HepG2 (cell line): ENCODE data around the gene ZMYND10. TPM values are rescaled to one million over a fixed set of nuclear protein-coding genes. Genes with fewer than 3 reads are reported as not detected.

Source experiments
- HNF4G ChIP-seq, 2 experiments: sonication (generic) in 1 of 2; formaldehyde crosslinking in 1 of 2; IDR thresholded peaks; 2 replicates each; pipeline versions ENCODE4 v1.4.0 to v1.6.1; 2011 to 2020; ENCODE audit warnings: borderline replicate concordance in 2 of 2, low read depth in 2 of 2, mild to moderate bottlenecking in 2 of 2, low read length in 1 of 2, missing genetic modification reagents in 1 of 2, moderate library complexity in 1 of 2
- HNRNPK ChIP-seq: fragments of 200-400 bp; formaldehyde crosslinking; IDR thresholded peaks from 2 replicates; pipeline ENCODE4 v1.6.1; 2018; ENCODE audit warnings: low read length, low read depth, moderate library complexity, mild to moderate bottlenecking; ENCODE audit not compliant: poor library complexity, severe bottlenecking
- HNRNPLL ChIP-seq: fragments of 200-400 bp; formaldehyde crosslinking; IDR thresholded peaks from 2 replicates; pipeline ENCODE4 v1.6.1; 2017; ENCODE audit warnings: mild to moderate bottlenecking, low read depth, low read length; ENCODE audit not compliant: poor library complexity, severe bottlenecking
- MXI1 ChIP-seq: IDR thresholded peaks from 3 replicates; pipeline ENCODE4 v1.6.1; 2012; ENCODE audit warnings: low read depth, low read length, inconsistent platforms, borderline replicate concordance
- PHF8 ChIP-seq: sonication (generic); formaldehyde crosslinking; IDR thresholded peaks from 2 replicates; pipeline ENCODE4 v1.5.0; 2020; ENCODE audit warnings: missing genetic modification reagents
- RAD21 ChIP-seq: fragments of 450-650 bp; formaldehyde crosslinking; IDR thresholded peaks from 2 replicates; pipeline ENCODE4 v1.5.0; 2020; ENCODE audit warnings: mild to moderate bottlenecking
- polyA plus RNA-seq, 8 experiments: library from polyadenylated mRNA; depleted of rRNA in 3 of 8; stranded (reverse) in 7 of 8; unstranded in 1 of 8; fragments of >200 nt; fragmentation: Illumina TruSeq in 4 of 8; extraction: Trizol in 4 of 8; gene quantifications; 2 replicates each; pipeline versions ENCODE4 v1.2.1 to v1.2.3, GENCODE V29; 2011 to 2016; ENCODE audit warnings: low read depth in 4 of 8, missing spikeins in 1 of 8, mixed read lengths in 1 of 8; ENCODE audit not compliant: insufficient read depth in 1 of 8
- total RNA-seq, 5 experiments: library from RNA; depleted of rRNA; stranded (reverse); fragments of >200 nt; fragmentation: Illumina TruSeq; extraction: Trizol; gene quantifications; 2 replicates each; pipeline ENCODE4 v1.2.3, GENCODE V29; 2016; ENCODE audit warnings: low read depth in 1 of 5
- TF ChIP-seq, protein P1 (sequence below): sonication (generic); formaldehyde crosslinking; IDR thresholded peaks from 2 replicates; pipeline ENCODE4; 2020; ENCODE audit warnings: missing genetic modification reagents, mild to moderate bottlenecking, borderline replicate concordance
- TF ChIP-seq, protein P2 (sequence below): sonication (generic); formaldehyde crosslinking; IDR thresholded peaks from 2 replicates; pipeline ENCODE4 v1.4.0; 2020; ENCODE audit warnings: missing genetic modification reagents, borderline replicate concordance
- TF ChIP-seq, protein P3 (sequence below): sonication (generic); formaldehyde crosslinking; IDR thresholded peaks from 2 replicates; pipeline ENCODE4 v1.5.1; 2020; ENCODE audit warnings: missing genetic modification reagents, mild to moderate bottlenecking, borderline replicate concordance
- TF ChIP-seq, protein P4 (sequence below): IDR thresholded peaks from 2 replicates; pipeline ENCODE4 v1.6.1; 2016; ENCODE audit warnings: missing genetic modification reagents, missing compliant biosample characterization
- TF ChIP-seq, protein P5 (sequence below): sonication (generic); formaldehyde crosslinking; IDR thresholded peaks from 2 replicates; pipeline ENCODE4 v1.5.1; 2020; ENCODE audit warnings: mild to moderate bottlenecking, missing genetic modification reagents, moderate library complexity

Gene ZMYND10
- total and polyA plus RNA-seq, 2 of the 13 experiments (the other 11 are each of a cell fraction or from before 2014, with no cell fraction given), result 0.60 to 0.74 TPM

DNA sequence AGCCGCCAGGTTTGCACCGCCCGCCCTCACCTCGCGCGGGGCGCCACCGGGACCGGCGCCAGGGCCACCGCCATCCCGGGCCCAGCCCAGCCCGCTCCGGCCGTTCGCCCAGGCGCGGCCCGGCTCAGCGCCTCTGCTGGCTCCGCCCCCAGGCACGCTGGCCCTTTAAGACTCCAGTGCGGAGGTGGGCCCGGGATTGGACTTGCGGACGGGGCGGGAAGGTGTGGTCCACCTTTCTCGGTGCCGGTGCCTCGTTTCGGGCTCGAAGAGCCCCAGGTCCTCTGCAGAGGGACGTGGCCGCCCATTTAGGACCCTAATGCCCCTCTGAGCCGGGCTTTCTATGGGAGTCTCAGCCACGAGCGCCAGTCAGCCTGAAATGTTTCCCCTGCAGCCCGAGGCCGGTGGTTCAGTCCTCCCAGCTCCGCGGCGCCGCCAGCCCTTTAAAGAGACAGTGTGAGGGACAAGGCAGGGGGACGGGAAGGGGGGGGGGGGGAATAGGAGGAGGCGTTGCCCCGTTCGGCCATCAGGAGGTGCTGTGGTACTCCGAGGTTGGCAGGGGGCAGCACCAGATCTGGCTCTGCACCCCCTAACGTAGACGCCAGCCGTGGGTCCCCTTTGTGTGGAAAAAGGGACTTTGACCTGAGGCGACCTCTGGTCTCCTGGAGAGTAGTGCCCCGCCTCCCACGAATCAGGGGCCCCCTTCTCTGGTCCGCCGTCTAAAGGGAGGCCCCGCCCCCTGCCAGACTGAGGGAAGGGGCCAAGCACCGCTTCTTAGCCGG lies 24.0 kb downstream of the ZMYND10 start (continued):
- TF ChIP-seq, protein P1, sequence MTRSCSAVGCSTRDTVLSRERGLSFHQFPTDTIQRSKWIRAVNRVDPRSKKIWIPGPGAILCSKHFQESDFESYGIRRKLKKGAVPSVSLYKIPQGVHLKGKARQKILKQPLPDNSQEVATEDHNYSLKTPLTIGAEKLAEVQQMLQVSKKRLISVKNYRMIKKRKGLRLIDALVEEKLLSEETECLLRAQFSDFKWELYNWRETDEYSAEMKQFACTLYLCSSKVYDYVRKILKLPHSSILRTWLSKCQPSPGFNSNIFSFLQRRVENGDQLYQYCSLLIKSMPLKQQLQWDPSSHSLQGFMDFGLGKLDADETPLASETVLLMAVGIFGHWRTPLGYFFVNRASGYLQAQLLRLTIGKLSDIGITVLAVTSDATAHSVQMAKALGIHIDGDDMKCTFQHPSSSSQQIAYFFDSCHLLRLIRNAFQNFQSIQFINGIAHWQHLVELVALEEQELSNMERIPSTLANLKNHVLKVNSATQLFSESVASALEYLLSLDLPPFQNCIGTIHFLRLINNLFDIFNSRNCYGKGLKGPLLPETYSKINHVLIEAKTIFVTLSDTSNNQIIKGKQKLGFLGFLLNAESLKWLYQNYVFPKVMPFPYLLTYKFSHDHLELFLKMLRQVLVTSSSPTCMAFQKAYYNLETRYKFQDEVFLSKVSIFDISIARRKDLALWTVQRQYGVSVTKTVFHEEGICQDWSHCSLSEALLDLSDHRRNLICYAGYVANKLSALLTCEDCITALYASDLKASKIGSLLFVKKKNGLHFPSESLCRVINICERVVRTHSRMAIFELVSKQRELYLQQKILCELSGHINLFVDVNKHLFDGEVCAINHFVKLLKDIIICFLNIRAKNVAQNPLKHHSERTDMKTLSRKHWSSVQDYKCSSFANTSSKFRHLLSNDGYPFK, result peak; percentile 46; the same call in 1 of the 2 replicates
- TF ChIP-seq, protein P2, sequence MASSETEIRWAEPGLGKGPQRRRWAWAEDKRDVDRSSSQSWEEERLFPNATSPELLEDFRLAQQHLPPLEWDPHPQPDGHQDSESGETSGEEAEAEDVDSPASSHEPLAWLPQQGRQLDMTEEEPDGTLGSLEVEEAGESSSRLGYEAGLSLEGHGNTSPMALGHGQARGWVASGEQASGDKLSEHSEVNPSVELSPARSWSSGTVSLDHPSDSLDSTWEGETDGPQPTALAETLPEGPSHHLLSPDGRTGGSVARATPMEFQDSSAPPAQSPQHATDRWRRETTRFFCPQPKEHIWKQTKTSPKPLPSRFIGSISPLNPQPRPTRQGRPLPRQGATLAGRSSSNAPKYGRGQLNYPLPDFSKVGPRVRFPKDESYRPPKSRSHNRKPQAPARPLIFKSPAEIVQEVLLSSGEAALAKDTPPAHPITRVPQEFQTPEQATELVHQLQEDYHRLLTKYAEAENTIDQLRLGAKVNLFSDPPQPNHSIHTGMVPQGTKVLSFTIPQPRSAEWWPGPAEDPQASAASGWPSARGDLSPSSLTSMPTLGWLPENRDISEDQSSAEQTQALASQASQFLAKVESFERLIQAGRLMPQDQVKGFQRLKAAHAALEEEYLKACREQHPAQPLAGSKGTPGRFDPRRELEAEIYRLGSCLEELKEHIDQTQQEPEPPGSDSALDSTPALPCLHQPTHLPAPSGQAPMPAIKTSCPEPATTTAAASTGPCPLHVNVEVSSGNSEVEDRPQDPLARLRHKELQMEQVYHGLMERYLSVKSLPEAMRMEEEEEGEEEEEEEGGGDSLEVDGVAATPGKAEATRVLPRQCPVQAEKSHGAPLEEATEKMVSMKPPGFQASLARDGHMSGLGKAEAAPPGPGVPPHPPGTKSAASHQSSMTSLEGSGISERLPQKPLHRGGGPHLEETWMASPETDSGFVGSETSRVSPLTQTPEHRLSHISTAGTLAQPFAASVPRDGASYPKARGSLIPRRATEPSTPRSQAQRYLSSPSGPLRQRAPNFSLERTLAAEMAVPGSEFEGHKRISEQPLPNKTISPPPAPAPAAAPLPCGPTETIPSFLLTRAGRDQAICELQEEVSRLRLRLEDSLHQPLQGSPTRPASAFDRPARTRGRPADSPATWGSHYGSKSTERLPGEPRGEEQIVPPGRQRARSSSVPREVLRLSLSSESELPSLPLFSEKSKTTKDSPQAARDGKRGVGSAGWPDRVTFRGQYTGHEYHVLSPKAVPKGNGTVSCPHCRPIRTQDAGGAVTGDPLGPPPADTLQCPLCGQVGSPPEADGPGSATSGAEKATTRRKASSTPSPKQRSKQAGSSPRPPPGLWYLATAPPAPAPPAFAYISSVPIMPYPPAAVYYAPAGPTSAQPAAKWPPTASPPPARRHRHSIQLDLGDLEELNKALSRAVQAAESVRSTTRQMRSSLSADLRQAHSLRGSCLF (CRISPR knock-in tag), result no peak
- TF ChIP-seq HNF4G (IDR thresholded peaks at IDR 0.05; ENCODE audit: borderline replicate concordance, low read depth, low read length) (peak; percentile 94), HNF4G (CRISPR knock-in tag; IDR thresholded peaks at IDR 0.05; ENCODE audit: borderline replicate concordance, low read depth) (peak; percentile 86; the same call in 1 of the 2 replicates), HNRNPK (peak; percentile 42), MXI1 (peak; percentile 30; the same call in 1 of the 3 replicates), PHF8 (CRISPR knock-in tag) (peak; percentile 48), HNRNPLL (peak; percentile 14), RAD21 (CRISPR knock-in tag) (peak; percentile 63)
- TF ChIP-seq, protein P3, sequence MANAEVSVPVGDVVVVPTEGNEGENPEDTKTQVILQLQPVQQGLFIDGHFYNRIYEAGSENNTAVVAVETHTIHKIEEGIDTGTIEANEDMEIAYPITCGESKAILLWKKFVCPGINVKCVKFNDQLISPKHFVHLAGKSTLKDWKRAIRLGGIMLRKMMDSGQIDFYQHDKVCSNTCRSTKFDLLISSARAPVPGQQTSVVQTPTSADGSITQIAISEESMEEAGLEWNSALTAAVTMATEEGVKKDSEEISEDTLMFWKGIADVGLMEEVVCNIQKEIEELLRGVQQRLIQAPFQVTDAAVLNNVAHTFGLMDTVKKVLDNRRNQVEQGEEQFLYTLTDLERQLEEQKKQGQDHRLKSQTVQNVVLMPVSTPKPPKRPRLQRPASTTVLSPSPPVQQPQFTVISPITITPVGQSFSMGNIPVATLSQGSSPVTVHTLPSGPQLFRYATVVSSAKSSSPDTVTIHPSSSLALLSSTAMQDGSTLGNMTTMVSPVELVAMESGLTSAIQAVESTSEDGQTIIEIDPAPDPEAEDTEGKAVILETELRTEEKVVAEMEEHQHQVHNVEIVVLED (CRISPR knock-in tag), result peak; percentile 45; the same call in 1 of the 2 replicates
- TF ChIP-seq, protein P4, sequence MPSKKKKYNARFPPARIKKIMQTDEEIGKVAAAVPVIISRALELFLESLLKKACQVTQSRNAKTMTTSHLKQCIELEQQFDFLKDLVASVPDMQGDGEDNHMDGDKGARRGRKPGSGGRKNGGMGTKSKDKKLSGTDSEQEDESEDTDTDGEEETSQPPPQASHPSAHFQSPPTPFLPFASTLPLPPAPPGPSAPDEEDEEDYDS, result peak; percentile 97
- TF ChIP-seq, protein P5, sequence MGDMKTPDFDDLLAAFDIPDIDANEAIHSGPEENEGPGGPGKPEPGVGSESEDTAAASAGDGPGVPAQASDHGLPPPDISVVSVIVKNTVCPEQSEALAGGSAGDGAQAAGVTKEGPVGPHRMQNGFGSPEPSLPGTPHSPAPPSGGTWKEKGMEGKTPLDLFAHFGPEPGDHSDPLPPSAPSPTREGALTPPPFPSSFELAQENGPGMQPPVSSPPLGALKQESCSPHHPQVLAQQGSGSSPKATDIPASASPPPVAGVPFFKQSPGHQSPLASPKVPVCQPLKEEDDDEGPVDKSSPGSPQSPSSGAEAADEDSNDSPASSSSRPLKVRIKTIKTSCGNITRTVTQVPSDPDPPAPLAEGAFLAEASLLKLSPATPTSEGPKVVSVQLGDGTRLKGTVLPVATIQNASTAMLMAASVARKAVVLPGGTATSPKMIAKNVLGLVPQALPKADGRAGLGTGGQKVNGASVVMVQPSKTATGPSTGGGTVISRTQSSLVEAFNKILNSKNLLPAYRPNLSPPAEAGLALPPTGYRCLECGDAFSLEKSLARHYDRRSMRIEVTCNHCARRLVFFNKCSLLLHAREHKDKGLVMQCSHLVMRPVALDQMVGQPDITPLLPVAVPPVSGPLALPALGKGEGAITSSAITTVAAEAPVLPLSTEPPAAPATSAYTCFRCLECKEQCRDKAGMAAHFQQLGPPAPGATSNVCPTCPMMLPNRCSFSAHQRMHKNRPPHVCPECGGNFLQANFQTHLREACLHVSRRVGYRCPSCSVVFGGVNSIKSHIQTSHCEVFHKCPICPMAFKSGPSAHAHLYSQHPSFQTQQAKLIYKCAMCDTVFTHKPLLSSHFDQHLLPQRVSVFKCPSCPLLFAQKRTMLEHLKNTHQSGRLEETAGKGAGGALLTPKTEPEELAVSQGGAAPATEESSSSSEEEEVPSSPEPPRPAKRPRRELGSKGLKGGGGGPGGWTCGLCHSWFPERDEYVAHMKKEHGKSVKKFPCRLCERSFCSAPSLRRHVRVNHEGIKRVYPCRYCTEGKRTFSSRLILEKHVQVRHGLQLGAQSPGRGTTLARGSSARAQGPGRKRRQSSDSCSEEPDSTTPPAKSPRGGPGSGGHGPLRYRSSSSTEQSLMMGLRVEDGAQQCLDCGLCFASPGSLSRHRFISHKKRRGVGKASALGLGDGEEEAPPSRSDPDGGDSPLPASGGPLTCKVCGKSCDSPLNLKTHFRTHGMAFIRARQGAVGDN (CRISPR knock-in tag), result peak; percentile 39
